GM19324 (cell line): Measurements from ENCODE around the gene MOSPD2.

Experiments used
- ATAC-seq: cut with Tn5 transposase; IDR thresholded peaks from one replicate; pipeline ENCODE4 v1.9.1; 2021; ENCODE audit warnings: mild to moderate bottlenecking, moderate library complexity; ENCODE audit not compliant: unreplicated experiment, low FRiP score

MOSPD2 gene

GRCh38 chrX:14913241-14913640 is 40.0 kb downstream of the MOSPD2 start:
- ATAC-seq: no peak

DNA sequence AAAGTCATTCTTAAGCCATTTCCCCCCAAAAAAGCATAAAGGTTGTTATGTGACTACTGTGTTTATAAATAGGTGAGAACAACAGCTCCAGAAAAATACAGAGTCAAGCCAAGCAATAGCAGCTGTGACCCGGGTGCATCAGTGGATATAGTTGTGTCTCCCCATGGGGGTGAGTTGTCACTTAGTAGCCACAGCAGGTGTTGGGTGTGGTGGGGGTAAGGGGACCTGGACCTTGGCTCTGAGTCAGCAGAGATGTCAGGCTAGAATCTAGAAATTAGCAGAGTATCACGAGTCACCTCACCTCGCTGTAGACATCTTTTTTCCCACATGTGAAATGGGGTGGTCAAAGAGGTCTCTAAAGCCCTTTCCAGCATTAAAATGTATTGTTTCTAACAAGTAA is 42.4 kb downstream of the MOSPD2 start:
- ATAC-seq: no peak

DNA sequence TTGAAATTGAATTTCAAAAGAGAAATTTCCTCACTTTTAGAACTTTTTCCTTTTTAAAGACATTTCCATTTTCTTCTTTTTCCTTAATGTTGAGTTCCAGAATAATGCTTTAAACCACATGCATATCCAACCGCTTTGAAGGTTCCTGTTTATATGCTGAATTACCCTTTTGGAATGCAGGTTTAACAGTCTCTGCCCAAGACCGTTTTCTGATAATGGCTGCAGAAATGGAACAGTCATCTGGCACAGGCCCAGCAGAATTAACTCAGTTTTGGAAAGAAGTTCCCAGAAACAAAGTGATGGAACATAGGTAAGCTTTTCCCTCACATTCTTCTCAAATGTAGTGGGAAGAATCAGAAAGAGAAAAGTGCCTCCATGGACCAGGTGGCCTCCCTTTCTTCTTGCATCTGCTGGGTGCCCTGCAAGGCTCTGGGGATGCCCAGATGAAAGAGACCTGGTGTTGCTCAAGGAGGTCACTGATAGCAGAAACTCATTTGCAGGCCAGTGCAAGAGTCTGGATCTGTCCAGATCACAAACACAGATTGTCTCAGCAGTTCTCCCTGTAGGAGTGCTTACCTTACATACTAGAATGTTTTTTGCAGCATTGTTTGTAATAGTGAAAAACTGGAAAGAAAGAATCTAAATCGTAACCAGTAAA is 42.9 kb downstream of the MOSPD2 start:
- no peak for ATAC-seq

- ATAC-seq: no peak
Measured at GRCh38 chrX:14919407-14919806, 46.2 kb downstream of the MOSPD2 start.

DNA sequence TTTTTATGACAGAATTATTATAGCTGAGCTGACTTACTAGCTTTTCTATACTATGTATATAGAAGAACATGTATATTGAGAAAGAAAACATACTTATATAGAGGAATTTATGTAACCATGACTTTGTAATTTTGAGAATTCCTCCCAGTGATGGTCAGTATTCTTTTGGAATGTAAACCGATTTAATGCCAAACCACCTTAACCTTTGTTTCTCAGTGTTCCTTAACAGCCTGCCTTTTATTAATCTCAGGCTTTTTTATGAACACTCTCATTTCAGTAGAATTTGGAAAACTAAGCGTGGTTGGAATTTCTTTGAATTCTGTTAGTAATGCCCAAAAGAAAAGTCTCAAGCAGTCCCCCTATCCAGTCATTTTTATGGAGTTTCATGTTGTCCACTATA is 47.0 kb downstream of the MOSPD2 start:
- no peak for ATAC-seq

DNA sequence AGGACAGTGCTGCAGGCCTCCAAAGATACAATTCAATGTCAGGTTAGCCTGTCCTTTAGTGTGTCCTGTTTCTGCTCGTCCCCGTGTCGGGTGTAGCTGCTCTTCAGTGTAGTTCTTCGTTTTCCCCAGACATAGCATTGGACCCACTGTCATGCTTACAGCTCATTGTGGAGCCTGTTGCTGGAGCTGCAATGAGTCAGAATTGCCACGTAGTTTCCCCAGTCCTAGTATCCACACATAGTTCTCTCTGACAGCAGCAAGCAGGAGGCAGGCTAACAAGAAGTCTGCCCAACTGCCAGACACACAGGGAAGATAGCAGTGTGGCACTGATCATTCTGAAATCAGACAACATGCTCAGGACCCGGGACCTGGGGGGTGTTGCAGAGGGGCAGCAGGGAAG is 49.2 kb downstream of the MOSPD2 start:
- no peak for ATAC-seq

- no peak for ATAC-seq
Measured at GRCh38 chrX:14923761-14924160, 50.5 kb downstream of the MOSPD2 start.

- ATAC-seq: no peak
Measured at GRCh38 chrX:14926471-14926870, 53.2 kb downstream of the MOSPD2 start.

- ATAC-seq: no peak
Measured at GRCh38 chrX:14927401-14927800, 54.2 kb downstream of the MOSPD2 start.

DNA sequence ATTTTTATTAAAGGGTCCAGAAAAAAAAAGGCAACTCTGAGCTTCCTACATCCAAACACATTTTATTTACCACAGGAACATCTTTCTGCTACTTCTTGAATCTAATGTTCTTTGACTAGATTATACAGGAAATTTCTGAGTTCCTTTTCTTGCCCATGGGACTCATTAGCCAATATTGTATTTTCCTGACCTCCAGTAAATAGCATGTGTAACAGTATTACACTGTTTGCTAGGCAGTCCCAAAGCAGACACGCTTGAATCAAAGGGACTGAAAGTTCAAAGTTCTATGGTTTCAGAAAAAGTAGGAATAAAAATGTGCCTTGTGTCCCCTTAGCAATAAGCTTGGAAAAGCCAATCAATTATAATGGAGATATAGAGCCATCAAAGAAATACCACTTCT is 57.4 kb downstream of the MOSPD2 start:
- no peak for ATAC-seq

DNA sequence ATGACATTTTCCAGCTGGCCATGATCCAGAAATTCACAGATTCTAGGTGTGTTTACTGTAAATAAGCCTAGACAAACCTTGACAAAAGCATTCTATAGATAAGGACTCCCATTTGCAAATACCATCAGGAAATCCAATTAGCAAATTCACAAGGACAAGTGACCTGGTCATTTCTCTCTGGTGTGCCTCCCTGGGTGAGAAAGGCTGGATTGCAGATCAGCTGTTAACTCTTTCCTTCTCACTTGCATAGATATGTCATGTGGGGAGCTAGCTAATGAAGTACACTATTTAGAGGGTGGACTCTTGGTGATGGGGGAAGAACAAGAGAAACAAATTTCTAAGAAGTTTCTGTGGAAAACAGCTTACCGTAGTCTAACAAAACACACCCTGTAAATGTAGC is 58.9 kb downstream of the MOSPD2 start:
- no peak for ATAC-seq

GRCh38 chrX:14934423-14934822 is 61.2 kb downstream of the MOSPD2 start:
- no peak for ATAC-seq

GRCh38 chrX:14936561-14936960 is 63.3 kb downstream of the MOSPD2 start:
- no peak for ATAC-seq

- no peak for ATAC-seq
Measured at GRCh38 chrX:14939644-14940043, 66.4 kb downstream of the MOSPD2 start.

DNA sequence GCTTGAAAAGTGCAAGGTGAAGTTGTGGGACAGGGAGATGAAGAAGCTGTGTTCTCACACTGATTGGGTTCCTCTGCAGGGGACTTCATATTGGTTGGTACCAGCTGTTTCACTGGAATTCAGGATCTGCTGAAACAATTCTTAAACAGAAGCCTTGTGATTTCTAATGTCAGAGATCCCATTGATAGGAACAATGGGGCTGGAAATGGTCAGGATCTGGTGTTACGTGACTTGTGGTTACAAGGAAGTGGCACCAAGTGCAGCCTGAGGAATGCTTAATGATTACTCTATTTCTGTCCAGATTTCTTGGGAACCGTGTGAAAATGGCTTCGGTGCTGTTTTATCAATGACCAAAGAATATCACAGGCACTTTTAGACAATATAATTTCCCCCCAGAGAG is 68.1 kb downstream of the MOSPD2 start:
- ATAC-seq: no peak

DNA sequence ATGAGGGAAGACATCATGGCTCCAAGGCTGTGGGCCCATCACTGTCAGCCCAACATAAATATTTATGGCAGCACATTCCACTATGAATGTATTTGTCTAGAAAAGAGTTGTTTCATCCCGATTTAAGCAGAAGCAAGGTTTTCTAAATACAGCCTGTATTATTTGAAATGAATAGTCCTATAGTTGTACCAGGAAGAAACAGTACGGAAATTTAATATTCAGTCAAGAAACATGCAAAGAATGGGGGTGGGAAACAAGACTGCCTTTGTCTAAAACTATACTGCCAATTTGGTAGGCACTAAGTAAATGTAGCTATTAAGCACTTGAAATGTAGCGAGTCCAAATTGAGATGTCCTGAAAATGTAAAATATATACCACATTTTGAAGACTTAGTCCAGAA is 69.1 kb downstream of the MOSPD2 start:
- no peak for ATAC-seq

GRCh38 chrX:14943962-14944361 is 70.7 kb downstream of the MOSPD2 start:
- no peak for ATAC-seq

- no peak for ATAC-seq
Measured at GRCh38 chrX:14946606-14947155, 73.5 kb downstream of the MOSPD2 start.

DNA sequence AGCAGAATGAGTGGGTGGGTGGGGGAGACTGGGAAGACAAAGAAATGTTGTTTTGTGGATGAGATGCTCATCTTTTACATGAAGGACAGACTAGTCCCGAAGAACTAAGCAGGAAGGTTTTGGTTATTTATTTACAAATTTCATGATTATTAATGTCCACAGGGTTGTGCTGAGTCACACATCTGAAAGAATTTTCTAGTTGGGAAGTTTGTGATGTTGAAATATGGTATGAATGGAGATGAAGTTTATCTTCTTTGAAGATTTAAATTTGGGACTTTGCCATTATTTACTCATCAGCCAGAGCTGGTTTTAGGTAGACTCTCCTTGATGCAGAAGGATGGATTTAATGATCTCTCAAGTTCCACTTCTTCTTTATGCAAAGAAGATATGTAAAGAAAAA is 75.5 kb downstream of the MOSPD2 start:
- ATAC-seq: no peak

- ATAC-seq: no peak
Measured at GRCh38 chrX:14956813-14957582, 83.8 kb downstream of the MOSPD2 start.

GRCh38 chrX:14963447-14964236 is 90.4 kb downstream of the MOSPD2 start:
- no peak for ATAC-seq
